G401 (cell line): ENCODE results near the gene RAB3B. TPM values are rescaled to one million over a fixed set of nuclear protein-coding genes. Genes with fewer than 3 reads are reported as not detected.

Experiments used
- DNase-seq: peaks from one replicate; pipeline ENCODE4 v3.0.0-alpha.2; 2015; ENCODE audit warnings: low spot score
- in situ Hi-C: cut with HindIII; loops from 2 replicates; pipeline ENCODE4 v1.10.0; 2016; ENCODE audit warnings: low sequenced_read_pairs, mixed read lengths
- total RNA-seq: library from RNA; depleted of rRNA; stranded (reverse); fragments of >200 nt; shearing (Covaris generic); gene quantifications from 2 replicates; pipeline ENCODE4 v1.2.3, GENCODE V29; 2014

Gene RAB3B
- total RNA-seq, 1 experiment from 2014 or later: 3.0 TPM

- DNase-seq: no peak
- in situ Hi-C loops: no loop called here
Measured at GRCh38 chr1:51961231-51961630, 29.3 kb downstream of the RAB3B start.

GRCh38 chr1:51960262-51960661, 30.2 kb downstream of the RAB3B start:
- in situ Hi-C loops: no loop called here
- DNase-seq: no peak

- in situ Hi-C loops: no loop called here
Measured at GRCh38 chr1:51958824-51959223, 31.7 kb downstream of the RAB3B start.

GRCh38 chr1:51957618-51958017, 32.9 kb downstream of the RAB3B start:
- in situ Hi-C loops: no loop called here
- no peak for DNase-seq

More at GRCh38 chr1:51958824-51959223, 31.7 kb downstream of the RAB3B start:
- no peak for DNase-seq

- in situ Hi-C loops: no loop called here
- DNase-seq: no peak
Measured at GRCh38 chr1:51956528-51957509, 33.7 kb downstream of the RAB3B start.

GRCh38 chr1:51955797-51956527, 34.5 kb downstream of the RAB3B start:
- in situ Hi-C loops: no loop called here
- DNase-seq: peak; percentile 1

- no peak for DNase-seq
- in situ Hi-C loops: no loop called here
Measured at GRCh38 chr1:51954783-51955182, 35.7 kb downstream of the RAB3B start.

GRCh38 chr1:51953079-51953478, 37.4 kb downstream of the RAB3B start:
- in situ Hi-C loops: no loop called here
- DNase-seq: no peak

- in situ Hi-C loops: no loop called here
- no peak for DNase-seq
Measured at GRCh38 chr1:51952638-51953037, 37.9 kb downstream of the RAB3B start.

GRCh38 chr1:51950701-51951100, 39.8 kb downstream of the RAB3B start:
- no peak for DNase-seq
- in situ Hi-C loops: no loop called here

- in situ Hi-C loops: no loop called here
- no peak for DNase-seq
Measured at GRCh38 chr1:51949014-51949702, 41.3 kb downstream of the RAB3B start.

- in situ Hi-C loops: no loop called here
- DNase-seq: no peak
Measured at GRCh38 chr1:51948491-51948915, 42.0 kb downstream of the RAB3B start.

GRCh38 chr1:51946300-51946699, 44.2 kb downstream of the RAB3B start:
- no peak for DNase-seq
- in situ Hi-C loops: no loop called here

- in situ Hi-C loops: no loop called here
Measured at GRCh38 chr1:51945591-51945990, 44.9 kb downstream of the RAB3B start.

GRCh38 chr1:51942281-51942680, 48.2 kb downstream of the RAB3B start:
- in situ Hi-C loops: no loop called here
- DNase-seq: no peak

More at GRCh38 chr1:51945591-51945990, 44.9 kb downstream of the RAB3B start:
- DNase-seq: no peak

- no peak for DNase-seq
- in situ Hi-C loops: no loop called here
Measured at GRCh38 chr1:51941528-51941927, 49.0 kb downstream of the RAB3B start.

- DNase-seq: no peak
- in situ Hi-C loops: no loop called here
Measured at GRCh38 chr1:51937112-51937511, 53.4 kb downstream of the RAB3B start.

- in situ Hi-C loops: no loop called here
- no peak for DNase-seq
Measured at GRCh38 chr1:51936531-51936930, 54.0 kb downstream of the RAB3B start.

GRCh38 chr1:51933344-51933743, 57.2 kb downstream of the RAB3B start:
- in situ Hi-C loops: no loop called here

GRCh38 chr1:51930329-51930728, 60.2 kb downstream of the RAB3B start:
- DNase-seq: no peak
- in situ Hi-C loops: no loop called here

More at GRCh38 chr1:51933344-51933743, 57.2 kb downstream of the RAB3B start:
- DNase-seq: no peak
